GM12878 (cell line): ENCODE data around the gene NMRK1. TPM values are rescaled to one million over a fixed set of nuclear protein-coding genes. Genes with fewer than 3 reads are reported as not detected.

Source experiments
- CBX5 ChIP-seq: sonication (generic); IDR thresholded peaks from 2 replicates; pipeline ENCODE4 v1.6.1; 2016; ENCODE audit warnings: low read depth, moderate library complexity, mild to moderate bottlenecking, inconsistent platforms
- CREB1 ChIP-seq: IDR thresholded peaks from 2 replicates; pipeline ENCODE4 v1.6.1; 2012; ENCODE audit warnings: low read depth, mild to moderate bottlenecking, inconsistent platforms
- E2F4 ChIP-seq: IDR thresholded peaks from 2 replicates; pipeline ENCODE4 v1.6.1; 2012; ENCODE audit warnings: low read depth, low read length, improper control_type of control experiment
- E4F1 ChIP-seq: fragments of 450-650 bp; IDR thresholded peaks from 2 replicates; pipeline ENCODE4 v1.6.1; 2018; ENCODE audit warnings: borderline replicate concordance, mild to moderate bottlenecking; ENCODE audit not compliant: partially characterized antibody
- ELK1 ChIP-seq: IDR thresholded peaks from 2 replicates; pipeline ENCODE4 v1.6.1; 2012; ENCODE audit warnings: low read depth, low read length, improper control_type of control experiment
- HCFC1 ChIP-seq: fragments of 150-350 bp; IDR thresholded peaks from 2 replicates; pipeline ENCODE4 v1.6.1; 2014; ENCODE audit warnings: low read length
- HDAC2 ChIP-seq: fragments of 200-600 bp; sonication (generic); IDR thresholded peaks from 2 replicates; pipeline ENCODE4 v1.6.1; 2017
- HDGF ChIP-seq: fragments of 450-650 bp; IDR thresholded peaks from 2 replicates; pipeline ENCODE4 v1.6.1; 2016; ENCODE audit warnings: antibody characterized with exemption
- IKZF1 ChIP-seq: fragments of 450-650 bp; conservative IDR thresholded peaks from 2 replicates; pipeline ENCODE4 v1.6.1; 2017; ENCODE audit warnings: antibody characterized with exemption, mild to moderate bottlenecking
- IRF3 ChIP-seq: fragments of 450-650 bp; IDR thresholded peaks from 2 replicates; pipeline ENCODE4 v1.6.1; 2014; ENCODE audit warnings: mild to moderate bottlenecking
- NFXL1 ChIP-seq: fragments of 450-650 bp; IDR thresholded peaks from 2 replicates; pipeline ENCODE4 v1.6.1; 2017; ENCODE audit warnings: antibody characterized with exemption, mild to moderate bottlenecking, borderline replicate concordance
- POU2F2 ChIP-seq: IDR thresholded peaks from 3 replicates; pipeline ENCODE4 v1.6.1; 2011; ENCODE audit warnings: low read depth, mild to moderate bottlenecking, low read length, borderline replicate concordance
- RAD51 ChIP-seq: fragments of 450-650 bp; IDR thresholded peaks from 2 replicates; pipeline ENCODE4 v1.6.1; 2016; ENCODE audit warnings: moderate library complexity, mild to moderate bottlenecking, inconsistent platforms
- RELB ChIP-seq: fragments of 450-650 bp; IDR thresholded peaks from 2 replicates; pipeline ENCODE4 v1.6.1; 2017; ENCODE audit warnings: low read depth, mild to moderate bottlenecking, moderate library complexity
- SMAD5 ChIP-seq: IDR thresholded peaks from 2 replicates; pipeline ENCODE4 v1.6.1; 2016; ENCODE audit warnings: antibody characterized with exemption, low read depth
- ZNF207 ChIP-seq: fragments of 450-650 bp; IDR thresholded peaks from 2 replicates; pipeline ENCODE4 v1.6.1; 2014; ENCODE audit warnings: antibody characterized with exemption, mild to moderate bottlenecking, borderline replicate concordance
- polyA plus RNA-seq, 11 experiments: library from polyadenylated mRNA; depleted of rRNA in 4 of 11; unstranded in 6 of 11; stranded (reverse) in 5 of 11; fragments of >200 nt; fragmentation: Nextera tagmentation in 4 of 11; fragmentation: Illumina TruSeq in 1 of 11; extraction: Ambion mirVana in 4 of 11; extraction: Trizol in 1 of 11; gene quantifications; 1 replicate in 1 of 11; 2 replicates in 10 of 11; pipeline versions ENCODE4 v1.2.1 to v1.2.3, GENCODE V29; 2011 to 2016; ENCODE audit warnings: inconsistent platforms in 2 of 11, missing spikeins in 2 of 11, low read depth in 1 of 11
- total RNA-seq, 4 experiments: library from RNA; depleted of rRNA in 3 of 4; stranded (reverse); fragments of >200 nt in 3 of 4; fragmentation: Illumina TruSeq in 1 of 4; extraction: Trizol in 1 of 4; gene quantifications; 2 replicates each; pipeline versions ENCODE4 v1.2.1 to v1.2.3, GENCODE V29; 2013 to 2021

Gene NMRK1
- total and polyA plus RNA-seq, 10 of the 15 experiments (the other 5 are each of a cell fraction or from before 2014, with no cell fraction given) = 8.4 to 17.2 (median 12.1) TPM

- TF ChIP-seq E2F4 (no peak), ELK1 (no peak), E4F1 (no peak), POU2F2 (peak; percentile 57; the same call in 1 of the 3 replicates), RELB (0 out of 2 replicates have a peak, but pooled peaks have one; percentile 37), RAD51 (no peak), CREB1 (0 out of 2 replicates have a peak, but pooled peaks have one; percentile 16), SMAD5 (no peak), HCFC1 (no peak), HDAC2 (no peak), IRF3 (no peak), NFXL1 (no peak), ZNF207 (no peak), IKZF1 (peak; percentile 18; the same call in 1 of the 2 replicates), HDGF (no peak), CBX5 (no peak)
Observed at GRCh38 chr9:75087289-75087823, 599 bp downstream of the NMRK1 start (continued).
